ENCODE results near the gene TAPT1. TPM values are rescaled to one million over a fixed set of nuclear protein-coding genes. Genes with fewer than 3 reads are reported as not detected.

Gene TAPT1
- total and polyA plus RNA-seq, 2 of the 13 experiments (the other 11 are each of a cell fraction or from before 2014, with no cell fraction given): 24.5 to 25.3 TPM

GRCh38 chr4:16111533-16111932, 114.7 kb downstream of the TAPT1 start (continued):
- TF ChIP-seq CAMTA2 (CRISPR knock-in tag; IDR thresholded peaks at IDR 0.05; ENCODE audit: borderline replicate concordance) (no peak), ZNF281 (CRISPR knock-in tag; IDR thresholded peaks at IDR 0.05; ENCODE audit: borderline replicate concordance) (no peak), SUZ12 (IDR thresholded peaks at IDR 0.05; ENCODE audit: low read depth, low read length) (no peak), NFATC3 (CRISPR knock-in tag; IDR thresholded peaks at IDR 0.05) (no peak), TOPORS (CRISPR knock-in tag; IDR thresholded peaks at IDR 0.05) (no peak), ZNF788 (CRISPR knock-in tag; IDR thresholded peaks at IDR 0.05; ENCODE audit: borderline replicate concordance) (no peak)

GRCh38 chr4:16110661-16111290, 115.5 kb downstream of the TAPT1 start:
- BruUV-seq (replicated peaks): no TSS peak
- in situ Hi-C loops (cut with HindIII; ENCODE audit: extremely low pct_ligation_motif_present, low pct_unique_long_range_greater_than_20kb): no loop called here
- 44% methylated on average over 3 of the region's 3 CpGs for WGBS (ENCODE audit: low lambda C conversion rate)

More at GRCh38 chr4:16110661-16111290, 115.5 kb downstream of the TAPT1 start:
- Histone ChIP-seq H3K36me3 (replicated peaks in 1 of 2; ENCODE audit: control insufficient read depth in 1 of 2, insufficient read depth in 2 of 2, low read length in 2 of 2) (no peaks in the 10 kb centered on the region), H4K20me1 (ENCODE audit: insufficient read depth, low read length) (no peaks in the 10 kb centered on the region), H3K9me3 (ENCODE audit: low read length) (no peaks in the 10 kb centered on the region), H3K4me3 (replicated peaks in 1 of 3; ENCODE audit: insufficient read depth in 1 of 3, low read depth in 2 of 3, low read length in 3 of 3) (no peak overlapping the region), H3K4me1 (ENCODE audit: insufficient read depth, low read length) (peaks cover 53% of the 10 kb centered on the region), H3K27me3 (ENCODE audit: control insufficient read depth in 1 of 2, insufficient read depth in 2 of 2, low read length in 2 of 2) (peaks cover 0 to 2% of the 10 kb centered on the region in 2 experiments; a peak in 1 of 5 replicates), H3K79me2 (ENCODE audit: insufficient read depth, low read length) (no peaks in the 10 kb centered on the region), H3K27ac (ENCODE audit: extremely low read length, insufficient read depth, low read length) (no peak overlapping the region), H3K4me2 (ENCODE audit: low read depth, low read length) (0 out of 2 replicates have a peak overlapping the region, but pooled peaks have one; percentile 44), H2AFZ (ENCODE audit: low read length) (no peak overlapping the region), H3K9ac (ENCODE audit: insufficient read depth, low read depth, low read length) (no peak overlapping the region)
- DNase-seq (ENCODE audit: low spot score) (no peak), ATAC-seq (no peak), FAIRE-seq (no peak)
- POLR2A ChIA-PET: interaction anchor here (0.9 to 1.1 kb wide), 3 partner anchors 21 to 30 kb away, joined by 3 to 5 read pairs (median 3); partner anchors contain the start of gene PROM1
- TF ChIP-seq ZNF407 (CRISPR knock-in tag; IDR thresholded peaks at IDR 0.05; ENCODE audit: not compliant biosample characterization): no peak
- CTCF ChIA-PET (ENCODE audit: low intra/inter-chr PET ratio, low total read pairs): no interaction called here
- intact Hi-C loops (cut with micrococcal nuclease; ENCODE audit: unreplicated experiment): loop anchor here (10.0 kb wide), 1 partner anchor 54 kb away; no protein-coding TSS in a partner anchor

All from HepG2 (cell line).